ENCODE data around the gene GPD1L. TPM values are rescaled to one million over a fixed set of nuclear protein-coding genes. Genes with fewer than 3 reads are reported as not detected.

The GPD1L gene
- total RNA-seq, 1 donor from 2014 or later: 16.6 TPM

GRCh38 chr3:32148351-32148750 lies 41.9 kb downstream of the GPD1L start:
- Mint-ChIP-seq H3K4me3 (no peak overlapping the region), H3K36me3 (ENCODE audit: low read depth) (peaks cover 21% of the 10 kb centered on the region), H3K9me3 (no peaks in the 10 kb centered on the region), H3K4me1 (ENCODE audit: low read depth) (peaks cover 11% of the 10 kb centered on the region), H3K27me3 (ENCODE audit: insufficient read depth) (no peaks in the 10 kb centered on the region), H3K27ac (no peak overlapping the region)
- intact Hi-C loops (cut with micrococcal nuclease): loop anchor here (10.0 kb wide), 4 partner anchors 394 to 594 kb away; no protein-coding TSS in a partner anchor
- no peak for DNase-seq (ENCODE audit: low spot score)

DNA sequence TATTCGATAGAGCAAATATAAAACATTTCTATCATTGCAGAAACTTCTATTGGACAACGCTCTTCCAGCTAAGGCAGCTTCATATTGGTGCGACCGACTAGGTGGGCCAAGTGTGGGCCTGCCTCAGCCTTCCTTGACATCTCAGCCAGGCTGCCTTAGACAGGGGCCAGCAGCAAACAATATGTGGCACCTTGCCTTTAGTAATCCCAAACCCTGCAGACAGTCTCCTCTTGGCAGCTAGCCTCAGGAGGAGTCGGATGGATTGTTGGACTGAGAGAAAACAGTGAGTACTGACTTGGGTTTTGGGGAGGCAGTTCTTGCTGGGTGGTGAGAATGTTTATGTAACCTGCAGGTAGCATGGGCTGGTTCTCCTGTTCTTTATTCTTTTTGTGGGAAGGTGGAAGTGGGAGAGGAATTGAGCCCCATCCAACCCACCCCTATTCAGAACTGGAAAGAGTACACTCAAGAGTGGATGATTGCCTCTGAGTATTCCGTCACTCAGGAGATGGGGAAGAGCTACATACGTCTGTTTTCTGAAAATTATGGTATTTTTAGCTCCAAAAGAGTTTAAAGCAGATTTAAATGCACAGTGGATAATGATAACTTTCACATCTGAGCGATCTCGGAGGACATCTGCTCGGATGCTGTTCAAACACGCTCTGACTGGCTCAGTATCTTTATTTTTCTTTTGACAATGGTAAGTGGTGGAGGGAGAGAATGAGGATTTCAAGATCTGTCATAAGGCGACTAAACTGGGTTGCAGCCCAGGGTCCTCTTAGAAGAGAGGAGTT lies 47.2 kb downstream of the GPD1L start:
- Mint-ChIP-seq H3K27me3 (ENCODE audit: insufficient read depth) (no peaks in the 10 kb centered on the region), H3K27ac (no peak overlapping the region), H3K4me3 (no peak overlapping the region), H3K9me3 (no peaks in the 10 kb centered on the region), H3K36me3 (ENCODE audit: low read depth) (peaks cover 10% of the 10 kb centered on the region), H3K4me1 (ENCODE audit: low read depth) (no peaks in the 10 kb centered on the region)
- intact Hi-C loops (cut with micrococcal nuclease): no loop called here
- DNase-seq (ENCODE audit: low spot score): no peak

GRCh38 chr3:32154205-32154579 lies 47.8 kb downstream of the GPD1L start:
- H3K4me3 Mint-ChIP-seq: no peak overlapping the region
- no peaks in the 10 kb centered on the region for H3K27me3 Mint-ChIP-seq (ENCODE audit: insufficient read depth)
- H3K27ac Mint-ChIP-seq: no peak overlapping the region
- intact Hi-C loops (cut with micrococcal nuclease): no loop called here
- H3K9me3 Mint-ChIP-seq: no peaks in the 10 kb centered on the region
- peaks cover 13% of the 10 kb centered on the region for H3K36me3 Mint-ChIP-seq (ENCODE audit: low read depth)
- H3K4me1 Mint-ChIP-seq (ENCODE audit: low read depth): no peaks in the 10 kb centered on the region
- no peak for DNase-seq (ENCODE audit: low spot score)

- no peak overlapping the region for H3K27ac Mint-ChIP-seq
These were observed 48.7 kb downstream of the GPD1L start for GRCh38 chr3:32155117-32155516.

DNA sequence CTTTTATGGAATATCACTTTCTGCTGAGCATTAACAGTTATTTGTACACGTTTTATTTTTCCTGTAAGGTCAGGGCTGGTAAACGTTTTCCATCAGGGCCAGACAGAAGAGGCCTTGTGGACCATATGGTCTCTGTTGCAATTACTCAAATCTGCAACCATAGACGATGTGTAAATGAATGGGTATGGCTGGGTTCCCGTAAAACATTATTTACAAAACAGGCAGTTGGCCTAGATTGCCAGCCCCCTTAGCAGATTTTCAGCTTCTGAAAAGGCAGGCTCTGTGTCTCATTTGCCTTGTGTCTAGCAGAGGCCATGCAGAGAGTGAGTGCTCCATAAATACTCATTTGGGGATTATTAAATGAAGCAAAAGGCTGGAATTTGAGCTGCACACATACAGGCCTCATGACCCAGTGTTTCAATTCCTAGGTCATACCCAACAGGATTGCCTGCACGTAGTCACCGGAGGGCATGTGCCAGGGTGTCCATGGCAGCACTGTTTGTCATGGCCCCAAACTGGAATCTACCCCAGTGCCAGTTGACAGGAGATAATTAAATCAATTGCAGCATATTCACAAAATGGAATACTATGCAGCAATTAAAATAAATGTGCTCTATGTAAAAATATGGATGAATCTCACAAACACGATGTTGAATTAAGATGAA lies 51.3 kb downstream of the GPD1L start:
- Mint-ChIP-seq H3K4me3 (no peak overlapping the region), H3K4me1 (ENCODE audit: low read depth) (no peaks in the 10 kb centered on the region)
- no peak for DNase-seq (ENCODE audit: low spot score)

More at GRCh38 chr3:32155117-32155516, 48.7 kb downstream of the GPD1L start:
- H3K4me3 Mint-ChIP-seq: no peak overlapping the region
- no peaks in the 10 kb centered on the region for H3K4me1 Mint-ChIP-seq (ENCODE audit: low read depth)
- no peaks in the 10 kb centered on the region for H3K27me3 Mint-ChIP-seq (ENCODE audit: insufficient read depth)
- no peak for DNase-seq (ENCODE audit: low spot score)
- H3K9me3 Mint-ChIP-seq: no peaks in the 10 kb centered on the region
- H3K36me3 Mint-ChIP-seq (ENCODE audit: low read depth): peaks cover 14% of the 10 kb centered on the region
- intact Hi-C loops (cut with micrococcal nuclease): no loop called here

DNA sequence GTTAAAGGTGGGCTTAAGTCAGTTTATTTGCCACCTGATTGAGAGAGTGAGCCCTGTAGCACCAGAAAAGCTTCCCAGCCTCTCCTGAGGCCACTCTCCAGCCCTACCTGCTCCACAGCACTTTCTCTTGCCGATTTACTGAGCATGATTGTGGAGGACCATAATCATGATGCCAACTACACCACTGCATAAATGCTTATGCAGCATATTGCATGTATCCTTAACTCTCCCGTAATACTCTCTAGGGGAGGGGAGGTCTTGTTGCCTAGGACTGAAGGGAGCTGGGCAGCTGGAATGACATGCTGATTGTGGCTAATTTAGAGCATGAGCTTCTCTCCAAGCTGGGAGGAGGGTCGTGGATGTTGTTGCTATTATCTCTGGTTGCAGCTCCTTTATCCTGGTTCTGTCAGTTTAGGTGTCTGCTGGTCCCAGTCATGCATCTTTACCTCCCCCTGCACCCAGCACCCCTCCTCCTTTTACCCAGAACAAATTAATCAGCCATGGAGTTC lies 54.3 kb downstream of the GPD1L start:
- no peaks in the 10 kb centered on the region for H3K27me3 Mint-ChIP-seq (ENCODE audit: insufficient read depth)
- DNase-seq (ENCODE audit: low spot score): no peak
- no peaks in the 10 kb centered on the region for H3K4me1 Mint-ChIP-seq (ENCODE audit: low read depth)
- H3K27ac Mint-ChIP-seq: no peak overlapping the region
- H3K36me3 Mint-ChIP-seq (ENCODE audit: low read depth): peaks cover 18% of the 10 kb centered on the region
- intact Hi-C loops (cut with micrococcal nuclease): no loop called here
- H3K9me3 Mint-ChIP-seq: no peaks in the 10 kb centered on the region
- no peak overlapping the region for H3K4me3 Mint-ChIP-seq

More for the DNA sequence above, 51.3 kb downstream of the GPD1L start:
- H3K9me3 Mint-ChIP-seq: no peaks in the 10 kb centered on the region
- intact Hi-C loops (cut with micrococcal nuclease): no loop called here
- no peaks in the 10 kb centered on the region for H3K27me3 Mint-ChIP-seq (ENCODE audit: insufficient read depth)
- H3K27ac Mint-ChIP-seq: no peak overlapping the region
- peaks cover 11% of the 10 kb centered on the region for H3K36me3 Mint-ChIP-seq (ENCODE audit: low read depth)

DNA sequence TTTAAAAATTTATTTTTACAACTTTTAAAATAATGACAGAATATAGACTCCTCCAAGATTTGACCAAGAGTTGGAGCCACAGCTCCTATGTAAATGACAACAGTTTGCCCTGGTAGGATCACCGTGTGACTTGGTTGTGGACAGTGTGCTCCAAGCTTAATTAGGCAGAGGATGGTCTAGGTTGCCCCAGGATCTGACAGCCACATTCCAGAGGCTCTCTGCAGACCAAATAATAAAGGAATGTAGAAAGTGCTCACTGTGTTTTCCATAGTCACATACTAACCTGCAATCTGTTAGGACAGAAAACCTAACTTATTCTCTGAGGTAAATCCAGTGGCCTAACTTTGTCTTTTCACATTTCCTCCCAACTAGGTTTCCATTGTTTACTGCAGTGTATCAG lies 59.0 kb downstream of the GPD1L start:
- Mint-ChIP-seq H3K36me3 (ENCODE audit: low read depth) (peaks cover 29% of the 10 kb centered on the region), H3K9me3 (peaks cover 3% of the 10 kb centered on the region), H3K27ac (no peak overlapping the region), H3K4me1 (ENCODE audit: low read depth) (no peaks in the 10 kb centered on the region), H3K4me3 (no peak overlapping the region), H3K27me3 (ENCODE audit: insufficient read depth) (no peaks in the 10 kb centered on the region)
- intact Hi-C loops (cut with micrococcal nuclease): no loop called here
- DNase-seq (ENCODE audit: low spot score): no peak

- peaks cover 31% of the 10 kb centered on the region for H3K36me3 Mint-ChIP-seq (ENCODE audit: low read depth)
- H3K4me1 Mint-ChIP-seq (ENCODE audit: low read depth): no peaks in the 10 kb centered on the region
- peaks cover 10% of the 10 kb centered on the region for H3K9me3 Mint-ChIP-seq
- no peaks in the 10 kb centered on the region for H3K27me3 Mint-ChIP-seq (ENCODE audit: insufficient read depth)
- H3K27ac Mint-ChIP-seq: no peak overlapping the region
- no peak for DNase-seq (ENCODE audit: low spot score)
- intact Hi-C loops (cut with micrococcal nuclease): no loop called here
- H3K4me3 Mint-ChIP-seq: no peak overlapping the region
These were observed 60.2 kb downstream of the GPD1L start for GRCh38 chr3:32166654-32167053.

DNA sequence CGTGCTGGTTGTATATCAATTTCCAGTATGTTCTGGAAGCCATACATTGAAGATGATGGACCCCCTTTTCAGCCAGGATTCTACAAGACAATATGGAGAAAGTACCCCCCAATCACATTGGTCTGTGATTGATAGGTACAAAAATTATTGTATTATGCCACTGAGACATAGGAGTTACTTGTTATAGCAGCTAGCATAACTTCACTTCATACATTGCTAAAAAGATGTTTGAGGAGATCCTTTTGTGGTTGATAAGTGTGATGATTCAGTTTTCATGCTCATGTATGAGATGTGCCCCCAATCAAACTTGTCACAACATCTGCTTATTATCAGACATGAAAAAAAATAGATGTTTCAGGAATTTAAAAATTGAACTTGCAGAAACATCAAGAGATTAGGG lies 66.0 kb downstream of the GPD1L start:
- H3K9me3 Mint-ChIP-seq: peaks cover 13% of the 10 kb centered on the region
- intact Hi-C loops (cut with micrococcal nuclease): no loop called here
- H3K27ac Mint-ChIP-seq: no peak overlapping the region
- no peak for DNase-seq (ENCODE audit: low spot score)
- H3K4me3 Mint-ChIP-seq: no peak overlapping the region
- H3K36me3 Mint-ChIP-seq (ENCODE audit: low read depth): peaks cover 16% of the 10 kb centered on the region
- H3K4me1 Mint-ChIP-seq (ENCODE audit: low read depth): peaks cover 5% of the 10 kb centered on the region
- no peaks in the 10 kb centered on the region for H3K27me3 Mint-ChIP-seq (ENCODE audit: insufficient read depth)

- intact Hi-C loops (cut with micrococcal nuclease): loop anchor here (2.0 kb wide), 3 partner anchors 63 to 489 kb away; partner anchors contain the start of gene CMTM8
- DNase-seq (ENCODE audit: low spot score): peak; percentile 32
- no peaks in the 10 kb centered on the region for H3K27me3 Mint-ChIP-seq (ENCODE audit: insufficient read depth)
- peaks cover 9% of the 10 kb centered on the region for H3K9me3 Mint-ChIP-seq
- H3K27ac Mint-ChIP-seq: no peak overlapping the region
- H3K4me3 Mint-ChIP-seq: no peak overlapping the region
- H3K36me3 Mint-ChIP-seq (ENCODE audit: low read depth): peaks cover 7% of the 10 kb centered on the region
- peaks cover 12% of the 10 kb centered on the region for H3K4me1 Mint-ChIP-seq (ENCODE audit: low read depth)
These were observed 69.3 kb downstream of the GPD1L start for GRCh38 chr3:32175607-32176197.

- intact Hi-C loops (cut with micrococcal nuclease): loop anchor here (1.0 to 2.0 kb wide), 7 partner anchors 62 to 488 kb away; partner anchors contain the start of gene CMTM8
- Mint-ChIP-seq H3K27ac (no peak overlapping the region), H3K4me3 (peak overlapping the region; percentile 9)
These were observed 70.7 kb downstream of the GPD1L start for GRCh38 chr3:32176989-32177701.

DNA sequence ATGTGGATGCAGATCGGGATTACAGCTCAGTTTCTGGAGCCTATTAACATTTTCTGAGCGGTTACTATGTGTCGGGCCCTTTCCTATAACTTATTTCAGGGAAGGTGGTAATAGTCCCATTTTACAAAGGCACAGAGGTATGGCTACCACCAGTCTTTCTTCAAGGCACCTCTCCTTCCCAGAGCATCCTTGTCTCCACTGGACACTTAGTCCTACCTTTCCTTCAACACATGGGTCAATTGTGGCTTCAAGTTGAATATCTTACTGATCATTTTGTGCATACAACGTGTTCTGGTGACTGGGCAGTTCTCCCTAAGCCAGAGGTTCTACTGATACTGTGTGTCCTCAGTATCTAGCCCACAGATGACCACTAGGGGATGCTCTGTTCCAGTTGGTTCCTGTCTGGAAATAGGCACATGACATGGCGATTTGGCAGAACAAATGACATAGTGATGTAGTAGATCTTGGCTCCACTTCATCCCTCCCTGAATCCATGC lies 71.3 kb downstream of the GPD1L start:
- Mint-ChIP-seq H3K27me3 (ENCODE audit: insufficient read depth) (peaks cover 5% of the 10 kb centered on the region), H3K9me3 (no peaks in the 10 kb centered on the region), H3K36me3 (ENCODE audit: low read depth) (no peaks in the 10 kb centered on the region), H3K4me3 (no peak overlapping the region), H3K4me1 (ENCODE audit: low read depth) (peaks cover 12% of the 10 kb centered on the region), H3K27ac (no peak overlapping the region)
- DNase-seq (ENCODE audit: low spot score): peak; percentile 37
- intact Hi-C loops (cut with micrococcal nuclease): loop anchor here (1.0 to 2.0 kb wide), 7 partner anchors 61 to 487 kb away; partner anchors contain the start of gene CMTM8

More at GRCh38 chr3:32176989-32177701, 70.7 kb downstream of the GPD1L start:
- Mint-ChIP-seq H3K4me1 (ENCODE audit: low read depth) (peaks cover 12% of the 10 kb centered on the region), H3K36me3 (ENCODE audit: low read depth) (peaks cover 5% of the 10 kb centered on the region), H3K9me3 (no peaks in the 10 kb centered on the region), H3K27me3 (ENCODE audit: insufficient read depth) (no peaks in the 10 kb centered on the region)
- DNase-seq (ENCODE audit: low spot score): peak; percentile 52

Data from activated T-helper 1 cell treated with anti-CD3 and anti-CD28 coated beads, Interleukin-12 subunit alpha, Interleukin-12 subunit beta, Interleukin-2, Interleukin-4 antibody, amounts not matched to agents 30 ng/mL and 10 ng/mL and 1 ng/mL, durations not matched to agents 14 hours and 24 hours and 36 hours (primary cell).